GM23248 (cell line): ENCODE results near the gene SF3B2.

ENCODE experiments used
- EZH2 ChIP-seq: fragments of 200-600 bp; sonication (generic); IDR thresholded peaks from 2 replicates; pipeline ENCODE4 v1.6.1; 2018; ENCODE audit warnings: antibody characterized with exemption, mild to moderate bottlenecking; ENCODE audit not compliant: insufficient read depth, poor library complexity, severe bottlenecking
- EZH2phosphoT487 ChIP-seq: fragments of 200-600 bp; sonication (generic); IDR thresholded peaks from 2 replicates; pipeline ENCODE4 v1.6.1; 2018; ENCODE audit warnings: antibody characterized with exemption, moderate library complexity, mild to moderate bottlenecking, low read depth; ENCODE audit not compliant: insufficient read depth

GRCh38 chr11:66052664-66052982 lies 459 bp downstream of the SF3B2 start:
- TF ChIP-seq EZH2 = no peak
- no peak for TF ChIP-seq EZH2phosphoT487
